Mucosa of descending colon (tissue), 3 donors: ENCODE results near the gene SMARCAD1. TPM values are rescaled to one million over a fixed set of nuclear protein-coding genes. Genes with fewer than 3 reads are reported as not detected.
A peak's percentile ranks its signal among the peaks of the same experiment; 100 is the strongest.

Source experiments
- ATAC-seq: fragments of 200-7000 bp; cut with Tn5 transposase; one replicate; pipeline ENCODE4 v1.9.1; 2020; ENCODE audit warnings: mild to moderate bottlenecking, moderate library complexity
- DNase-seq, 3 donors: peaks; one replicate each; pipeline ENCODE4 v3.0.0-alpha.2; 2020
- H3K36me3 ChIP-seq: fragments of 200-600 bp; one replicate; pipeline ENCODE4 v1.8.0; 2021; ENCODE audit warnings: low read depth, mild to moderate bottlenecking
- H3K4me1 ChIP-seq: fragments of 200-600 bp; one replicate; pipeline ENCODE4 v1.8.0; 2021; ENCODE audit warnings: low read depth, mild to moderate bottlenecking
- H3K4me3 ChIP-seq: fragments of 200-600 bp; one replicate; pipeline ENCODE4 v1.8.0; 2021; ENCODE audit warnings: mild to moderate bottlenecking
- H3K9me3 ChIP-seq: fragments of 200-600 bp; one replicate; pipeline ENCODE4 v1.8.0; 2021; ENCODE audit warnings: mild to moderate bottlenecking
- CTCF ChIP-seq: fragments of 200-600 bp; IDR thresholded peaks from one replicate; pipeline ENCODE4 v1.8.0; 2022; ENCODE audit warnings: antibody characterized with exemption, mild to moderate bottlenecking
- intact Hi-C, 2 donors: fragments of 100-400 bp; cut with DNase I in 1 of 2; cut with micrococcal nuclease in 1 of 2; formaldehyde crosslinking; loops; one replicate each; pipeline versions ENCODE4 v1.11.0 to v1.11.1; 2022; cut with DNase I, micrococcal nuclease
- total RNA-seq, 3 donors: library from RNA; stranded (reverse); fragmentation: NEBNext Ultra II Directional in 2 of 3; extraction: Animal tissue kit (Norgen Biotek cat#: 25700) in 2 of 3; gene quantifications; one replicate each; pipeline versions ENCODE4 v1.2.1 to v1.2.4, GENCODE V29; 2021 to 2023
- donor health status: DM: no; HTN: no; CAD: no; lungs with moderate emphysema.
- donor health status: DM: no; HTN: no; CAD: no.
- donor health status: DM: no; HTN: yes; CAD: no.

SMARCAD1 gene
- total RNA-seq, 3 donors from 2014 or later, result 19.5 to 21.5 (median 21.0) TPM

GRCh38 chr4:94181815-94182214, 25.9 kb upstream of the SMARCAD1 start:
- intact Hi-C loops, result no loop called here
- Histone ChIP-seq H3K9me3 (no peaks in the 10 kb centered on the region), H3K4me3 (no peak overlapping the region), H3K36me3 (no peaks in the 10 kb centered on the region), H3K4me1 (no peaks in the 10 kb centered on the region)
- DNase-seq (no peak), ATAC-seq (peak; percentile 24)
- TF ChIP-seq CTCF, result no peak

GRCh38 chr4:94202769-94203168, 4.9 kb upstream of the SMARCAD1 start:
- Histone ChIP-seq H3K9me3 (peaks cover 9% of the 10 kb centered on the region), H3K4me3 (no peak overlapping the region), H3K4me1 (peaks cover 4% of the 10 kb centered on the region), H3K36me3 (no peaks in the 10 kb centered on the region)
- intact Hi-C loops, result no loop called here
- DNase-seq (no peak), ATAC-seq (no peak)
- no peak for TF ChIP-seq CTCF

- Histone ChIP-seq H3K4me1 (peaks cover 17% of the 10 kb centered on the region), H3K36me3 (no peaks in the 10 kb centered on the region), H3K9me3 (no peaks in the 10 kb centered on the region), H3K4me3 (peak overlapping the region; percentile 62)
- no peak for ATAC-seq
- TF ChIP-seq CTCF, result no peak
- intact Hi-C loops, result no loop called here
- DNase-seq, result no peak
Observed at GRCh38 chr4:94208266-94208665, 601 bp downstream of the SMARCAD1 start.

GRCh38 chr4:94208918-94209317, 1.3 kb downstream of the SMARCAD1 start:
- intact Hi-C loops, result no loop called here
- TF ChIP-seq CTCF, result no peak
- no peak for DNase-seq
- Histone ChIP-seq H3K4me3 (no peak overlapping the region), H3K9me3 (no peaks in the 10 kb centered on the region), H3K36me3 (no peaks in the 10 kb centered on the region), H3K4me1 (peaks cover 17% of the 10 kb centered on the region)
- ATAC-seq, result no peak

- no peaks in the 10 kb centered on the region for H3K9me3 ChIP-seq
- peaks cover 14% of the 10 kb centered on the region for H3K4me1 ChIP-seq
- DNase-seq (no peak), ATAC-seq (no peak)
- no peak overlapping the region for H3K4me3 ChIP-seq
- no peaks in the 10 kb centered on the region for H3K36me3 ChIP-seq
- intact Hi-C loops, result no loop called here
- no peak for TF ChIP-seq CTCF
Observed at GRCh38 chr4:94211861-94212260, 4.2 kb downstream of the SMARCAD1 start.

- intact Hi-C loops, result no loop called here
- no peaks in the 10 kb centered on the region for H3K36me3 ChIP-seq
- TF ChIP-seq CTCF, result no peak
- H3K9me3 ChIP-seq, result no peaks in the 10 kb centered on the region
- H3K4me1 ChIP-seq, result no peaks in the 10 kb centered on the region
- DNase-seq (no peak), ATAC-seq (no peak)
- H3K4me3 ChIP-seq, result no peak overlapping the region
Observed at GRCh38 chr4:94214703-94215319, 7.1 kb downstream of the SMARCAD1 start.
